IMR-90 (cell line): ENCODE measurements around the gene MAGEA9. TPM values are rescaled to one million over a fixed set of nuclear protein-coding genes. Genes with fewer than 3 reads are reported as not detected.
"Not testable (repeated sequence)": the region's sequence is repeated elsewhere in the genome, so short reads cannot be mapped to it uniquely, and the experiment has no call there.

Experiments
- ATAC-seq: fragments of 200-7000 bp; cut with Tn5 transposase; 2 replicates; pipeline ENCODE4 v1.9.1; 2020; ENCODE audit warnings: low read depth, mild to moderate bottlenecking, moderate library complexity
- BruUV-seq: library from RNA; stranded (reverse); fragments of 400-500 nt; replicated peaks from 2 replicates; lab custom pipeline; 2021; lab: Mats Ljungman, UMichigan
- CTCF ChIA-PET: fragments of 300-600 bp; formaldehyde crosslinking; extraction: SDS; loops from one replicate; lab custom pipeline; 2021; ENCODE audit warnings: antibody characterized with exemption; lab: Yijun Ruan, JAX
- POLR2A ChIA-PET: fragments of 300-600 bp; sonication (Branson Sonifier 250); formaldehyde crosslinking; loops from one replicate; lab custom pipeline; 2022; ENCODE audit warnings: antibody characterized with exemption; ENCODE audit not compliant: unreplicated experiment; lab: Charles Lee
- DNase-seq: peaks from one replicate; pipeline ENCODE4 v3.0.0; 2013
- H2AFZ ChIP-seq: replicated peaks from 2 replicates; pipeline ENCODE3; 2013; ENCODE audit warnings: low read length, mild to moderate bottlenecking; ENCODE audit not compliant: poor library complexity
- H2AK5ac ChIP-seq: 2 replicates; pipeline ENCODE4 v1.6.1; 2013; ENCODE audit warnings: low read depth, low read length, inconsistent platforms
- H2AK9ac ChIP-seq: replicated peaks from 2 replicates; pipeline ENCODE3; 2013; ENCODE audit warnings: mild to moderate bottlenecking, low read depth, low read length, moderate library complexity; ENCODE audit not compliant: poor library complexity
- H2BK120ac ChIP-seq: 2 replicates; pipeline ENCODE4 v1.6.1; 2013; ENCODE audit warnings: low read depth, low read length, inconsistent platforms
- H2BK15ac ChIP-seq: 3 replicates; pipeline ENCODE4 v1.6.1; 2013; ENCODE audit warnings: low read depth, low read length, inconsistent platforms
- H2BK20ac ChIP-seq: 2 replicates; pipeline ENCODE4 v1.6.1; 2013; ENCODE audit warnings: low read depth, mild to moderate bottlenecking, inconsistent platforms, low read length, moderate library complexity
- H2BK5ac ChIP-seq: 2 replicates; pipeline ENCODE4 v1.6.1; 2013; ENCODE audit warnings: mild to moderate bottlenecking, low read depth, low read length, inconsistent platforms; ENCODE audit not compliant: poor library complexity, severe bottlenecking
- H3K14ac ChIP-seq: replicated peaks from 2 replicates; pipeline ENCODE4 v1.6.1; 2013; ENCODE audit warnings: low read depth, low read length, inconsistent platforms
- H3K18ac ChIP-seq: 2 replicates; pipeline ENCODE4 v1.6.1; 2013; ENCODE audit warnings: low read depth, low read length, control low read depth
- H3K23ac ChIP-seq: 2 replicates; pipeline ENCODE4 v1.6.1; 2013; ENCODE audit warnings: low read depth, low read length, inconsistent platforms
- H3K27ac ChIP-seq: 2 replicates; pipeline ENCODE4 v1.5.1; 2013; ENCODE audit warnings: mild to moderate bottlenecking, control low read depth, low read length; ENCODE audit not compliant: insufficient read depth
- H3K27me3 ChIP-seq: 2 replicates; pipeline ENCODE4 v1.6.1; 2013; ENCODE audit warnings: low read length; ENCODE audit not compliant: control insufficient read depth, insufficient read depth
- H3K36me3 ChIP-seq: 2 replicates; pipeline ENCODE4 v1.6.1; 2013; ENCODE audit warnings: low read length, mixed read lengths; ENCODE audit not compliant: control insufficient read depth, insufficient read depth
- H3K4ac ChIP-seq: 2 replicates; pipeline ENCODE4 v1.6.1; 2013; ENCODE audit warnings: low read depth, low read length, inconsistent platforms
- H3K4me1 ChIP-seq: 2 replicates; pipeline ENCODE4 v1.6.1; 2013; ENCODE audit warnings: low read length, mixed read lengths; ENCODE audit not compliant: control insufficient read depth, insufficient read depth
- H3K4me2 ChIP-seq: 2 replicates; pipeline ENCODE4 v1.6.1; 2013; ENCODE audit warnings: low read depth, mild to moderate bottlenecking, control low read depth, low read length, moderate library complexity
- H3K4me3 ChIP-seq: 2 replicates; pipeline ENCODE4 v1.5.1; 2013; ENCODE audit warnings: low read depth, mild to moderate bottlenecking, control low read depth, low read length, moderate library complexity; ENCODE audit not compliant: insufficient read depth
- H3K56ac ChIP-seq: 2 replicates; pipeline ENCODE4 v1.6.1; 2013; ENCODE audit warnings: low read length, inconsistent platforms; ENCODE audit not compliant: insufficient read depth; ENCODE audit errors: extremely low read depth
- H3K79me1 ChIP-seq, 2 experiments: 2 replicates each; pipeline ENCODE4 v1.6.1; 2013; ENCODE audit warnings: low read length in 2 of 2, inconsistent platforms in 1 of 2, low read depth in 1 of 2
- H3K9ac ChIP-seq: 2 replicates; pipeline ENCODE4 v1.6.1; 2013; ENCODE audit warnings: low read depth, low read length, control low read depth
- H3K9me1 ChIP-seq: 2 replicates; pipeline ENCODE4 v1.6.1; 2013; ENCODE audit warnings: low read length, inconsistent platforms; ENCODE audit not compliant: insufficient read depth
- H3K9me3 ChIP-seq: 2 replicates; pipeline ENCODE4 v1.6.1; 2013; ENCODE audit warnings: low read length; ENCODE audit not compliant: control insufficient read depth, insufficient read depth
- H4K20me1 ChIP-seq: 2 replicates; pipeline ENCODE4 v1.6.1; 2013; ENCODE audit warnings: low read length, inconsistent platforms; ENCODE audit not compliant: insufficient read depth
- H4K5ac ChIP-seq: 2 replicates; pipeline ENCODE4 v1.6.1; 2013; ENCODE audit warnings: mild to moderate bottlenecking, low read depth, low read length, control low read depth
- H4K8ac ChIP-seq, 2 experiments: 2 replicates each; pipeline ENCODE4 v1.6.1; 2013; ENCODE audit warnings: low read depth in 2 of 2, low read length in 2 of 2, control low read depth in 1 of 2, inconsistent platforms in 1 of 2
- H4K91ac ChIP-seq: 2 replicates; pipeline ENCODE4 v1.6.1; 2013; ENCODE audit warnings: low read depth, low read length, inconsistent platforms; ENCODE audit not compliant: insufficient read depth
- WGBS, 2 experiments: methylation state at CpG; one replicate each; pipeline versions ENCODE4 v1.1.5 to v1.1.7; 2013; ENCODE audit warnings: missing lambda C conversion rate in 2 of 2; ENCODE audit not compliant: insufficient read length in 1 of 2; ENCODE audit errors: extremely low coverage in 2 of 2; 5-methylcytosine and 5-hydroxymethylcytosine counted together
- dilution Hi-C: fragments of 300-500 bp; cut with HindIII; formaldehyde crosslinking; loops from one replicate; pipeline ENCODE4 v1.14.3; 2018; ENCODE audit warnings: low sequenced_read_pairs; ENCODE audit not compliant: unreplicated experiment
- in situ Hi-C: fragments of 300-500 bp; cut with MboI; formaldehyde crosslinking; loops from 3 replicates; pipeline ENCODE4 v1.14.3; 2019; ENCODE audit warnings: low sequenced_read_pairs, inconsistent platforms, mixed read lengths
- intact Hi-C: fragments of 100-400 bp; cut with micrococcal nuclease; formaldehyde crosslinking; loops from 2 replicates; pipeline ENCODE4 v1.10.0; 2022
- polyA plus RNA-seq, 3 experiments: library from polyadenylated mRNA; depleted of rRNA; stranded (reverse); fragments of >200 nt; gene quantifications; 2 replicates each; pipeline ENCODE4 v1.2.3, GENCODE V29; 2012; ENCODE audit warnings: low replicate concordance in 1 of 3
- total RNA-seq: library from RNA; depleted of rRNA; stranded (reverse); fragments of >200 nt; gene quantifications from 2 replicates; pipeline ENCODE4 v1.2.3, GENCODE V29; 2012

MAGEA9 gene
- total and polyA plus RNA-seq, 2 of the 4 experiments (the other 2 are of a cell fraction): not detected

GRCh38 chrX:149795531-149795930, 13.8 kb downstream of the MAGEA9 start:
- H3K56ac ChIP-seq, H2AFZ ChIP-seq, H3K4me2 ChIP-seq, H2BK20ac ChIP-seq, H2BK120ac ChIP-seq, H3K18ac ChIP-seq, H3K9ac ChIP-seq, DNase-seq, H2AK9ac ChIP-seq, H3K27me3 ChIP-seq, H4K20me1 ChIP-seq, H2BK5ac ChIP-seq, H3K4me3 ChIP-seq, H4K5ac ChIP-seq, H2BK15ac ChIP-seq, H3K36me3 ChIP-seq, H3K23ac ChIP-seq, H3K14ac ChIP-seq, H3K9me3 ChIP-seq, CTCF ChIA-PET, POLR2A ChIA-PET, BruUV-seq, dilution Hi-C loops, H4K8ac ChIP-seq, in situ Hi-C loops, intact Hi-C loops, H2AK5ac ChIP-seq, H3K27ac ChIP-seq, H3K4ac ChIP-seq, H4K91ac ChIP-seq, H3K9me1 ChIP-seq, H3K79me1 ChIP-seq, H3K4me1 ChIP-seq: not testable (repeated sequence)
- peak; percentile 81 for ATAC-seq
- no CpG with 5 or more reads among the region's 1 CpG for WGBS, 2 experiments
